GM18498 (cell line): ENCODE results near the gene S100A10.
A peak's percentile ranks its signal among the peaks of the same experiment; 100 is the strongest.

Experiments used
- ATAC-seq: cut with Tn5 transposase; IDR thresholded peaks from one replicate; pipeline ENCODE4 v1.9.1; 2021; ENCODE audit warnings: mild to moderate bottlenecking, moderate library complexity; ENCODE audit not compliant: unreplicated experiment

The S100A10 gene

GRCh38 chr1:151988405-151988923 lies 5.2 kb downstream of the S100A10 start:
- no peak for ATAC-seq

GRCh38 chr1:151986501-151987190 lies 7.0 kb downstream of the S100A10 start:
- ATAC-seq, result no peak

- ATAC-seq, result no peak
Observed at GRCh38 chr1:151985768-151986167, 7.9 kb downstream of the S100A10 start.

GRCh38 chr1:151985270-151985669 lies 8.4 kb downstream of the S100A10 start:
- no peak for ATAC-seq

- peak; percentile 82 for ATAC-seq
Observed at GRCh38 chr1:151984313-151984956, 9.2 kb downstream of the S100A10 start.

- no peak for ATAC-seq
Observed at GRCh38 chr1:151982300-151983005, 11.2 kb downstream of the S100A10 start.

GRCh38 chr1:151981178-151981525 lies 12.5 kb downstream of the S100A10 start:
- ATAC-seq, result no peak

- no peak for ATAC-seq
Observed at GRCh38 chr1:151980287-151981177, 13.1 kb downstream of the S100A10 start.

- no peak for ATAC-seq
Observed at GRCh38 chr1:151978922-151979321, 14.7 kb downstream of the S100A10 start.

- ATAC-seq, result no peak
Observed at GRCh38 chr1:151977662-151978230, 15.9 kb downstream of the S100A10 start.

- ATAC-seq, result no peak
Observed at GRCh38 chr1:151976858-151977257, 16.8 kb downstream of the S100A10 start.

- no peak for ATAC-seq
Observed at GRCh38 chr1:151976015-151976343, 17.7 kb downstream of the S100A10 start.

GRCh38 chr1:151975311-151976014 lies 18.2 kb downstream of the S100A10 start:
- no peak for ATAC-seq

- ATAC-seq, result no peak
Observed at GRCh38 chr1:151972542-151973248, 21.0 kb downstream of the S100A10 start.

- ATAC-seq, result no peak
Observed at GRCh38 chr1:151970626-151971025, 23.0 kb downstream of the S100A10 start.

GRCh38 chr1:151970128-151970527 lies 23.5 kb downstream of the S100A10 start:
- no peak for ATAC-seq

- no peak for ATAC-seq
Observed at GRCh38 chr1:151968791-151969399, 24.8 kb downstream of the S100A10 start.

GRCh38 chr1:151968058-151968457 lies 25.6 kb downstream of the S100A10 start:
- no peak for ATAC-seq

GRCh38 chr1:151967091-151967490 lies 26.6 kb downstream of the S100A10 start:
- ATAC-seq, result no peak
